ENCODE results near the gene R3HDM4.

R3HDM4 gene

DNA sequence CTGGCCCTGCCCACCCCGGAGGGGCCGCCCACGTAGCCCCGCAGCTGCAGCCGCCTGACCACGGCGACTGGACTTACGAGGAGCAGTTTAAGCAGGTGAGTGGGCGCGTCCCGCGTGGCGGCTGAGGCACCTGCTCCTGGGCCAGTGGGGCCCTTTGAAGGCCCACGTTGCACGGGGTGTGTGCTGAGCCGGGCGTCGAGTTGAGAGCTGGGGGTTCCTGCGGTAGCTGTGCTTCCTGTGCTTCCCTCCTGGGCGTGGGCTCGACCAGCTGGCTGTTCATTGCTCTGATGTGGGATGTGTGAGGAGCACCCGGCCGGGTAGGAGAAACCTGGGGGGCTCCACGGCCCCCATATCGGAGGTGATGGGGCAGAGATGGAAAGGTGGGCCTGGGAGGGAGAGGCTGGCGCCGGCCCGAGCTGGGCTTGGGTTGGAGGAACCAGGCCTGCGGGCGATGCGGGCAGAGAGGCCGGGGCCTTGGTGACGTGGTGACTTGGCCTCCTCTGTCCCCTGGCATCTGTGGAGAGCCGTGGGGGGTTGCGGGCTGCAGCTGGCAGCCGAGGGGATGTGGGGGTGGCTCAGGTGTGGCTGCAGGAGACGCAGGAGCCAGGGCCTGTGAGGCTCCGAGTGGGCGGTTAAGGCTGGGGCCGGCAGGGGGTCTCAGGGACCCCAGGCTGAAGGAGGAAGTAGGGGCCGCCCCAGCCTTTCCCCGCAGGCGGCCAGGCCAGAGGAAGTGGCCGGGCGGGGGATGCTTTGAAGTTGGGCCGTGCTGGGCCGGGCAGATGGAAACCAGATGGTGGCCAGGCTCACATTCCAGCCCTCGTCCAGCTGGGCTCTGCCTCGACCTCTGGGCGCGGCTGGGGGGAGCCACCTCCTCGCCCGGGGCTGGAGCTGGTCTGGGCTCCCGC is 19.9 kb upstream of the R3HDM4 start:
- peak in 5 of 56 donors; percentile 16 to 40 (median 23) for DNase-seq

DNA sequence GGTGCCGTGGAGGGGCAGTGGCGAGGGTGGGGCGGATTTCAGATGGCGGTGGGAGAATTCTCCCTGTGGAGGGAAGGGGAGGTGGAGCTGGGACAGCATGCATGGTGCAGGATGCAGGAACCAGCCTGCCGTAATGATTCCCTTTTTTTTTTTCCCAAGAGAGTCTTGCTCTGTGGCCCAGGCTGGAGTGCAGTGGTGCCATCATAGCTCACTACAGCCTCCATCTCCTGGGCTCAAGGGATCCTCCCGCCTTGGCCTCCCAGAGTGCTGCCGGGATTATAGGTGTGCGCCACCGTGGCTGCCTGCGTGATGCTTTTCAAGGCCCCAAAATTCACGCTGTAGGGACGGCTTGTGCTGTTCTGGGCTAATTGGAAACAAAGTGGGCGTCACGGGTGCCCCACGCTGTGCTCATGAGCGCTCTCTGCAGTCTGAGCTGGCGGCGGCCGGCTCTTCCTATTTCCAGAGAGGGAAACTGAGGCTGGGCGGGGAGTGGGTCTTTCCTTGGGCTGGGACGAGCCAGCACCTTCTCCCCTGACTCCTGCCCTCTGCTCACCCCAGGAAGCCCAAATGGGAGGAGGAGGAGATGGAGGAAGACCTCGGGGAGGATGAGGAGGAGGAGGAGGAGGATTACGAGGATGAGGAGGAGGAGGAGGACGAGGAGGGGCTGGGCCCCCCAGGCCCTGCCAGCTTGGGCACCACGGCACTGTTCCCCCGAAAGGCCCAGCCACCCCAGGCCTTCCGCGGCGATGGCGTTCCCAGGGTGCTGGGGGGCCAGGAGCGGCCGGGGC is 19.0 kb upstream of the R3HDM4 start:
- DNase-seq: no peak

DNA sequence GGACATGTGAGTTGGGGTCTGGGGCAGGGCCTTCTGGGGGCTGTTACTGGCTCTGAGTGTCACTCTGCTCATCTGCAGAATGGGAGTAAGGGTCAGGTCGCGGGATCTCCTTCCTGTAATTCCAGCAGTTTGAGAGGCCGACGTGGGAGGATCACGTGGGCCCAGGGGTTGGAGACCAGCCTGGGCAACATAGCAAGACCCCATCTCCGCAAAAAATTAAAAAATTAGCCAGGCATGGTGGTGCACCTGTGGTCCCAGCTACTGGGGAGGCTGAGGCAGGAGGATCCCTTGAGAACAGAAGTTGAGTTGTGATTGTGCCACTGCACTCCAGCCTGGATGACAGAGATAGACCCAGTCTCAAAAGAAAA is 16.9 kb upstream of the R3HDM4 start:
- no peak for DNase-seq

DNA sequence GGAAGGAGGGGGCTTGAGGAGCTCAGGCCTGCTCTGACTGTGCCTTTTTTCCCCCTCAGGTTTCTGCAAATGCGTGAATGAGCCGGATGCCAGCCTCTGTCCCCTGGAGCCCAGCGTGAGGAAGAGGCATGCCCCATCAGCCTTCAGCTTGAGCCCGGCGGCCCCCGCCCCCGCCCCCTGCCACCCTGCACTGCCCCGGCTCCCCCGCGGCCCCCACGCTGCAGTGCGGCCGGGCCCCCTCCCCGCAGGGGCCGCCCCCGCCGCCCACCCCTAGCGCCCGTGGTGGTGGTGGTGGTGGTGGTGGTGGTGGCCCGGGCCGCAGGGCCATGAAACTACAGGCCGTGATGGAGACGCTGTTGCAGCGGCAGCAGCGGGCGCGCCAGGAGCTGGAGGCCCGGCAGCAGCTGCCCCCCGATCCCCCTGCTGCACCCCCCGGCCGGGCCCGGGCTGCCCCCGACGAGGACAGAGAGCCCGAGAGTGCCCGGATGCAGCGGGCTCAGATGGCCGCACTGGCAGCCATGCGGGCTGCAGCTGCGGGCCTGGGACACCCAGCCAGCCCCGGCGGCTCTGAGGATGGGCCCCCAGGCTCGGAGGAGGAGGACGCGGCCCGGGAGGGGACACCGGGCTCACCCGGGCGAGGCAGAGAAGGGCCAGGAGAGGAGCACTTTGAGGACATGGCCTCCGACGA is 16.3 kb upstream of the R3HDM4 start:
- DNase-seq: no peak

DNA sequence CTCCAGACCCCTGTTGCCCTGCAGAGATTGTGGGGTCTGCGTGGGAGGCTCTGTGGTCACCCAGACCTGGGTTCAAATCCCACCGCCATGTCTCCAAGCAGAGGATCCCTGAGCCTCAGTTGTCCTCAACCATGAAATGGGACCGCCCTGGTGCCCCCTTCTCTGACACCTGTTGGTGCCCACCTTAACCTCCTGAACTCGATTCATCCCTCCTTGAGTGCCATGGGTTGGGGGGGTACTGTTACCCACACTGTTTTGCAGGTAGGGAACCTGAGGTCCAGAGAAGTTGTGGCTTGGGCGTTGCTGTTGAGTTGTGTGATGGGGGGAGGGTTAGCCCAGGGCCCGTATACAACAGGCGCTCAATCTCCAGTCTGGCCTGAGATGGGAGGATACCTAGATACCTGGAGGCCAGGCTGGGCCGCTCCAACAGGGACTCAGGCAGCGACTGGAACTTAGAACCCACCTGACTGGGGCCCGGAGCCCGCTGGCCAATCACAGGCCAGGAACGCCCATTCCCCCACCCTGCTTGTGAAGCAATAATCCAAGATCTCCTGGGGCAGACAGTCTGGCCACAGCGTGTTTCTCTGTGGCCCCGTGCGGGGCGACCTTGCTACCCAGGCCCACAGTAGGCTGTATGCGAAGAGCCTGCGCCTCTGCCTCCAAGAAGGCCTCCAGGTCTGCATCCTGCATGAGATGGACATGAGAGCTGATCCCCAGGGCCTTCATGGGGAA is 15.6 kb upstream of the R3HDM4 start:
- DNase-seq: no peak

DNA sequence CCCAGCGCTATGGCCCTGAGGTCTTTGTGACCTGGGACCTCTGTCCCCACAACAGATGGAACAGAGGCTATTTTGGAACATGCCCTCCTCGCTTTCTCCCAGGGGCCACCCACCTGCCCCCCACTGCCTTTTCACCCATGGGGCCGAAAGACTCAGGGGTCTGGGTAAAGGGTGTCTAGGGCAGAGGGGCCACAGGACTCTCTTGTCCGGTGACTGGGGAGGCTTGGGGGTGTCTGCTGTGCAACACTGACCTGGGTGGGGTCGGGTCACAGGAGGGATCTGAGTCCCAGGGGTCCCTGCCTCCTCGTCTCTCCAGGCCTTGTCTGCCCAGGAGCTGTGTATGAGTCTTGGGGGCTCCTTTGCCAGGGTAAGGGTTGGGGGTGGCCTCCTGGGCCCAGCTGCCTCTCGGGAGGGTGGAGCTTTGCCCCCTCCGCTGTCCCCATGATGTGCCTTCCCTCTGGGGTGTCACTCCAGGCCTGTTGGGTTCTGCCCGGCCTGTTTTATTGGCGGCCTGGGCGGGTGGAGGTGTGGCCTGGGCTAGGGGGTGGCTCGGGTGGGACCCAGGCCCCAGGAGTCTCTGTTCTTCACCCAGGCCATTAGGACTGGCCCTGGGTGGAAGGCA is 14.9 kb upstream of the R3HDM4 start:
- DNase-seq: no peak

DNA sequence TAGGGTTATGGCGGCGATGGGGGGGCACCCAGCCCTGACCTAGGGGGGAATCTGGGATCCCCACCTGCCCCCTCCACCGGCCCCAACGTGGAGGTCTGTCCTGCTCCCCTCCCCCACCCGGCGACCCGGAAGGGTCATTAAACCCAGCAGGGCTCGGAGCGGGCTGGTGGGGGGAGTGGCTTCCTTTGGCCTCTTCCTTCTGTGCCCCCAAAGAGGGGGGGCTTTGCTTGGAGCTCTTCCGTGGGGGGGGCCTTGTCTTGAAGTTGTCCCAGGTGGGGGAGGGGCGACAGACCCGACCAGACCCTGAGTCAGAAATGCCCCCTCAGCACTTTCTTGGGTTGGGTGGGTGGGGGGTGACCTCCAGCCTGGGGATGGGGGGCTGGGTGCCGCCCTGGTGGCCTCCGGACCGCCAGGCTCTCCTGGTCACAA is 14.3 kb upstream of the R3HDM4 start:
- DNase-seq: no peak

DNA sequence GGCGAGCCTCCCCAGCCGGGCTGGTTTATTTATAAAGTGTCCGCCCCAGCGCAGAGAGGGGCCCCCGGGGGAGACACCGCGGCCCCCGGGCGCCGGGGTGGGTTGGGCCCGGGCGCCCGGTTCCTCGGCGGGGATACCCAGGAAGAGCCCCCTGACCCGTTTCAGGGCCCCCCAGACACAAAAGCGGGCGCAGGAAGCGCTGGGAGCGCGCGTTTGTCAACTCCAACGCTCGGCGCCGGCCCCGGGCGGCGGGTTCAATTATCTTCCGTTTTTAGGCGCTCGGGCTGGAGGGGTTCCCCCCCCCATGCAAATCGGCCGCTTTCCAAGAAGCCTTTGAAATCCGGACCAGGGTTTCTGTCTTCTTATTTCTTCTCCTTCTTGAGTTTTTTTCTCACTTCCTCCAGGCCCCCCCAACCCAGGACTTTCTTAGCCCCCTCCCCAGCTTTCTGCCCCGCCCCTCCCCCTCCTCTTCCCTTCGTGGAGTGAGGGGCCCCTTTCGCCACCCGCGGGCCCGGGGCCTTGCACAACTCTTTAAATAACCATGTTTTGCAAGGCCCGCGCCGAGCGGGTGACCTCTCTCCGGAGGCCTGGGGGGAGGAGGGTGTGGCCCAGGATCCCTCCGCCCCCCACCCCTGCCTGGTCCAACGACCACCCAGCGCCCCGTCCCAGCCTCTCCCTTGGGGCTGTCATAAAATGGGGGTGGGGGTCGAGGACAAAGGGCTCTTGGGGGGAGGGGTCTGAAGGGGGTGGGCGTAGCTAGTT is 13.8 kb upstream of the R3HDM4 start:
- DNase-seq: peak in 7 of 56 donors; percentile 23 to 48 (median 33)

DNA sequence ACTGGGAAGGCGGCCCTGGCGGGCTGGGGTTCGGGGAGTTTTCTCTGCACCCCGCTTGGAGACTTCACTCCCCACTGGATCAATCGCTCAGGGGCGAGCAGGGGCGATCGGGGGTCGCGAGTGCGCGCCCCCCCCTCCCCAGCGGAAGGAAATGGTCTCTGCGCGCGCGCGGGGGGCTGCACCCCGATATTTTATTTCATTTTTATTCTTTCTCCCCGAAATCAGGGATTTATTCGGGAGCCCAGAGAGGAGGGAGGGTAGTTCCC is 13.2 kb upstream of the R3HDM4 start:
- no peak for DNase-seq

DNA sequence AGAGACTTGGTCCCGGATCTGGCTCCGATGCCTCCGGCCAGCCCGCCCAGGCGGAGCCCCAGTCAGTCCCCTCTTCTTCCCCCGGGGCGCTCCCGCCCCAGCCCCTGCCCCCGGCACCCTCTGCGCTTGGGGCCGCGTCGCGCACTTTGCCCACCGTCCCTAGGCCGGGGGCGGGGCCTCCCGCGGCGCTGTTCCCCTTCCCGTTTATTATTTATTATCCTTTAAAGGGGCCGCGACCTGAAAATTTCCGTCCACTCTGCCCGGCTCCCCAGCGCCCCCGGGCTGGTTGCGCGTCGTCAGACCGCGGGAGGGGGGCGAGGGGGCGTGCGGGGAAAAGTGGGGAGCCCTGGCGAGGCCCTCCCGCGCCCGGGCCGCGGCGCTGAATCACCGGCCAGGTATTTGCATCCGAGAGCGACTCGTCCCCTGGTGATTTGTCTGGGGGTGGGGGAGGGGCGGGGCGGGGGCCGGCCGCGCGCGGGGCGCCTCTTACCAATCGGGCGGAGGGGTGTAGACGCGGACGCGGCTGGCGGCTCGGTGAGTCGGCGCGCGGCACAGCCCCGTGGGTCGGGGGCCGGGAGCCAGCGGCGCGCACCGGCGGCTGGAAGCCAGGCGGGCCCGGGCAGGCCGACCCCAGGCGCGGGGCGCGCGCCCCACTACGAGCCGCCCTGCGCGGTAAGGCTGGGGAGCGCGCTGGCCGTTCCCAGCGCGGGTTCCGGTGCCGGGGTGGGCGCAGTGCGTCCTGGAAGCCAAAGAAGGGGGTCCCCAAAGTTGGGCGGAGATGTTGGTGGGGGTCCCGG is 12.7 kb upstream of the R3HDM4 start, which contains the start of gene ARID3A:
ARID3A (plus strand) TSS at position 510 of the 797 bp plus-strand sequence. CDS start 3,494 bp downstream, outside the sequence.
- peak in 50 of 56 donors; percentile 21 to 84 (median 68) for DNase-seq

DNA sequence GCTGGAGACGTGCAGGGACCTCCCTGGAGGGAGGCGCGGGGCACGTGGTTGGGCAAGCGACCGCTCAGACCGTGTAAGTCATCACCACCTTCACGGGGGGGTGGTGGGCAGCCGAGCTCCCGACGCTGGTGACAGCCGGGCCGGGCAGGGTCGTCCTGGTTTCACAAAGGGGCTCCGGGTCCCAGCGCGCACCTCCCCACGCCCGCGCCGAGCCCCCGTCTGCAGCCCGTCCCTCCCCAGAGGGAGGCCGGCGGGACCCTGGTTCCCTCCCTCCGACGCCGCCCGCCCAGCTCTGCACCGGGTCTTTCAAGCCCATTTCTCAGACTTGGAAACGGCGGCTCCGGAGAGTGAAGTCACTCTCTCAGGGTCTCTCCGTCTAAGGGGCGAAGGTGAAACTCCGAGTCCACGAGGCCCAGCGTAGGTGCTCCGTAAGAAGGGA is 12.1 kb upstream of the R3HDM4 start:
- peak in 17 of 56 donors; percentile 30 to 84 (median 73) for DNase-seq

DNA sequence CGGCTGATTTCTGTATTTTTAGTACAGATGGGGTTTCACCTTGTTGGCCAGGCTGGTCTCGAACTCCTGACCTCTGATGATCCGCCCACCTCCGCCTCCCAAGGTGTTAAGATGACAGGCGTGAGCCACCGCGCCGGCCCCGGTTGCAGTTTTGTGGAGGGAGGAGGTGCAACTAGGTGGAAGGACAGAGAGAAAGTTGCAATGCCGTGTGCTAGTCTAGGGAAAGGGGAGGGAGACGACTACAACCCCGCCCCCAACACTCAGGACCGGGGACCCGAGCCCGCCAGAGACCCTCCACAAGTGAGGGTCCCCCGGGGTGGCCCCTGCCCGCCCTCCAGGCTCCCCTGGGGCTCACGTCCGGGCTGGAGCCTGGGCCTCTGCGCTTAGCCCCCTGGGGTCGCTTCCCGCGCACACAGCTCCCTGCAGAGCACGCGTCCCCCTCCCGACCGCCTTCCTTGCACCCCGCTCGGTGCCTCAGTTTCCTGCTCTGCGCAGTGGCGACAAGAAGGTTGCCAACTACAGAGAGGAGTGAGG is 11.6 kb upstream of the R3HDM4 start:
- DNase-seq: no peak

DNA sequence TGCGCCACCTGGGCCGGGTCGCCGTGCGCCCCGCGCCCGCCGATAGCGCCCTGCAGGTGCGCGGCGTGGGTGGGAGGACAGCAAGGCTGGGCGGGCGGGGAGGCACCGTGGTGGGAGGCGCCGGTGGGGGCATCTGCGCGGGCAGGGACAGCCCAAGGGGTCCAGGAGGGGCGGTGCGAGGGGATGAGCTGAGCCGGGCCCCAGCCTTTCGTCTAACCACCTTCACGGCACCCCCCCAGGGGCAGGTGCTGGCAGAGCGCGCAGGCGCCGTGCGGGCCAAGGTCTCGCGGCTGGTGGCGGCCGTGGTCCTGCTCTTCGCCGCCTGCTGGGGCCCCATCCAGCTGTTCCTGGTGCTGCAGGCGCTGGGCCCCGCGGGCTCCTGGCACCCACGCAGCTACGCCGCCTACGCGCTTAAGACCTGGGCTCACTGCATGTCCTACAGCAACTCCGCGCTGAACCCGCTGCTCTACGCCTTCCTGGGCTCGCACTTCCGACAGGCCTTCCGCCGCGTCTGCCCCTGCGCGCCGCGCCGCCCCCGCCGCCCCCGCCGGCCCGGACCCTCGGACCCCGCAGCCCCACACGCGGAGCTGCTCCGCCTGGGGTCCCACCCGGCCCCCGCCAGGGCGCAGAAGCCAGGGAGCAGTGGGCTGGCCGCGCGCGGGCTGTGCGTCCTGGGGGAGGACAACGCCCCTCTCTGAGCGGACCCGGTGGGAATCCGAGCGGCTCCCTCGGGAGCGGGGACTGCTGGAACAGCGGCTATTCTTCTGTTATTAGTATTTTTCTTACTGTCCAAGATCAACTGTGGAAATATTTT is 7.2 kb upstream of the R3HDM4 start:
- no peak for DNase-seq

DNA sequence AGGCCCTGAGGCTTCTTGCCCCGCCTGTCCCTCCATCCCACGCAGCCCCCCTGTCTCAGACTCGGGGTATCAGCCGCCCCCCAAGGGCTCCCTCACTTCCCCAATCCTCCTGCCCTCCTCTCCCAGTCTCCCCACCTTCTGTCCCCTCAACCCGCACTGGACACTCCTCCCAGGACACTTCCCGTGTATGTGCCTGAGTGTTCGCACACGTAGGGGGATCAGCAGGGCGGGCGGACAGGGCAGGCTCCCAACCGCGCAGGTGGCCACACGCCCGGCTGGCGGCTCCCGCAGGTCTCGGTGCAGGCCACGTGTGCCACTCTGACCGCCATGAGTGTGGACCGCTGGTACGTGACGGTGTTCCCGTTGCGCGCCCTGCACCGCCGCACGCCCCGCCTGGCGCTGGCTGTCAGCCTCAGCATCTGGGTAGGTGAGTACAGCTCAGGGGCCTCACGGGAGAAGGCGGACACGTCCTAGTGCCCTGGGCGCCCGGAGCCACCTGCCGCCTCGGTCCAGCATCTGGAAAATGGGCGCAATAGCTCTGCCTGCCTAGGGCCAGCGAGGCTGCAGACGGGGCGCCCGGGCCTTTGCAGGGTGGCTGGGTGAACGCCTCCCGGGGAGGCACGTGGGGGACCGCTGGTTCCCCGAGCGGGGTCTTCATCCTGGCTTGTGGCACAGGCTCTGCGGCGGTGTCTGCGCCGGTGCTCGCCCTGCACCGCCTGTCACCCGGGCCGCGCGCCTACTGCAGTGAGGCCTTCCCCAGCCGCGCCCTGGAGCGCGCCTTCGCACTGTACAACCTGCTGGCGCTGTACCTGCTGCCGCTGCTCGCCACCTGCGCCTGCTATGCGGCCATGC is 6.4 kb upstream of the R3HDM4 start:
- no peak for DNase-seq

DNA sequence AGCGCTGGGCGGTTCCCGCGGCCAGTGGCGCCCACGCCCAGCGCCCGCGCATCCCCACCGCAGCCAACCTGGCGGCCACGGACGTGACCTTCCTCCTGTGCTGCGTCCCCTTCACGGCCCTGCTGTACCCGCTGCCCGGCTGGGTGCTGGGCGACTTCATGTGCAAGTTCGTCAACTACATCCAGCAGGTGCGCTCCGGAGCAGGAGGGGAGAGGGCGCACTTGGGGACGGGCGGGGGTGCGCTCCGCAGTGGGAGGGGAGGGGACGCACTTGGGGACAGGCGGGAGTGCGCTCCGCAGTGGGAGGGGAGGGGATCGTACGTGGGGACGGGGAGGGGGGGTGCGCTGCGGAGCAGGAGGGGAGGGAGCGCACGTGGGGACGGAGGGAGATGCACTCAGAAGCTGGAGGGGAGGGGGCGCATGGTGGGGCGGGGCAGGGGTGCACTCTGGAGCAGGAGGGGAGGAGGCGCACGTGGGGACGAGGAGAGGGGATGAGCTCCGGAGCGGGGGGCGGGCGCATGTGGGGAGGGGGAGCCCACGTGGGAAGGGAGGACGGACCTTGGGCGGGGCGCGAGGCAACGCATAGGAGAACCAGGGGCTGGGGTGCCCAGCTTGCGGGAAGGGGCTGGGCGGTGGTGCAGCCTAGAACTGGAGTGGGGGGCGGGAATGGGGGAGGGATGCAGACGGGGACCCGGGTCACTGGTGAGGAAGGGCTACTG is 5.6 kb upstream of the R3HDM4 start:
- no peak for DNase-seq

DNA sequence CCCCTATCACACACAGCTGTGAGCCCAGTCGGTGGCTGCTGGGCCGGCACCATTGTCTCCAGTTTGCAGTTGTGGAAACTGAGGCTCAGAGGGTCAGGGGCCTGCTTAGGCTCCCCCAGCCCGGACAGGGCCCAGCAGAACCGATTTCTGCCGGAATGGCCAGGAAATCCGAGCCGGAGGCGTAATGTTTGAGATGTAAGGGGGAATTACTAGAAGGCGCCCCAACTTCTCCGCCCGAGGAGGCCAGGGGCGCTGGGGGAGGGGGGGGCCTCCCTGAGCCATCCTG is 5.1 kb upstream of the R3HDM4 start:
- DNase-seq: no peak

Measured in amygdala (tissue), 56 donors.